ENCODE measurements around the gene ZNF341. TPM values are rescaled to one million over a fixed set of nuclear protein-coding genes. Genes with fewer than 3 reads are reported as not detected.

ZNF341 gene
- total and polyA plus RNA-seq, 2 experiments from 2014 or later: 2.3 to 2.8 TPM

DNA sequence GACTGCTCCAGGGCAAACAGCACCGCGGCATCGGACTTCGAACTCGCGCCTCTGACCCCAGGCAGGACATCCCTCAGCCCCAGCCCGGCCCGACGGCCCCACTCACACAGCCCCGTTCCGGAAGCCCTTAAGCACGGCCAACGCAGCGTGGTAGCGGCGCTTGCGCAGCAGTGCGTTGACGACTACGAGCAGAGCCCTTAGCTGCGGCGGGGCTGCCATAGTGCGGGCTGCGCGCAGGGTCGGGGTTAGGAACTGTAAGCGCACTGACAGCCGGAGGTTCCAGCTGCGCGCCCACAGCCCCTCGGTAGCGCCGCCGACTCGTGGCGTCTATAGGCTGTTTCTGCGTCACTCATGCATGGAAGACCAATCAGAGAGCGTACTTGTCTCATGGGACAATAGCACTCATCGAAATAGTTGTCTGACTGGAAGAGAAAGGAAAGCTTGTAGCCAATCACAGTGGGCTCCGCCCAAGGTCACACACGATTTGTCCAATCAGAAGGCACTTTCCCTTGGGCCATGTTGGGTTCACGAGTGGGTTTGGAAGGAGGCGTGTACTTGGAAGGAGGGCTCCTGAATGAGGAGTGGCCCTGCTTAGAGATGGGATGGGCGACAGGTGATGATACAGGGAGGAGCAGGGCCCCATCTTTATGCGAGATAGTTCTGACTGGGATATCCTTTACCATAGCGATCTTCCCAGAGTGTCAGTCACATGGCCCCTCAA is 11.6 kb upstream of the ZNF341 start, which contains the start of gene PXMP4:
PXMP4 (minus strand) TSS at position 322 of the 721 bp plus-strand sequence; CDS start at position 219, 103 bp downstream.
- Histone ChIP-seq H3K4me2 (ENCODE audit: unreplicated experiment) (peak within 1 kb of the TSS; percentile 64), H3K4me1 (ENCODE audit: insufficient read depth) (no peaks in the 10 kb centered on the region), H3K9me3 (ENCODE audit: low read depth) (no peaks in the 10 kb centered on the region), H3K27ac (peak within 1 kb of the TSS; percentile 33), H3K79me2 (ENCODE audit: insufficient read depth) (0 out of 2 replicates have a peak, but pooled peaks cover 8% of the 10 kb centered on the region), H3K9me2 (ENCODE audit: insufficient read depth) (no peaks in the 10 kb centered on the region), H3K27me3 (replicated peaks; ENCODE audit: insufficient read depth) (no peaks in the 10 kb centered on the region), H4K20me1 (ENCODE audit: insufficient read depth) (no peaks in the 10 kb centered on the region), H3K9ac (peak within 1 kb of the TSS; percentile 76), H3F3A (ENCODE audit: insufficient read depth) (no peaks in the 10 kb centered on the region), H3K4me3 (peak within 1 kb of the TSS; percentile 81), H3K36me3 (ENCODE audit: low read depth) (no peaks in the 10 kb centered on the region), H2AFZ (peak within 1 kb of the TSS; percentile 90)
- peak; percentile 98 for DNase-seq
- in situ Hi-C loops (cut with MboI): no loop called here
- 4% methylated on average over 45 to 46 of the region's 46 CpGs for WGBS, 2 experiments (ENCODE audit: low coverage in 1 of 2, low lambda C conversion rate in 2 of 2, missing lambda C conversion rate in 2 of 2)
- TF ChIP-seq EZH2phosphoT487 (IDR thresholded peaks at IDR 0.05; ENCODE audit: insufficient read depth, low read depth) (no peak), EZH2 (IDR thresholded peaks at IDR 0.05; ENCODE audit: insufficient read depth, poor library complexity, severe bottlenecking) (no peak)

DNA sequence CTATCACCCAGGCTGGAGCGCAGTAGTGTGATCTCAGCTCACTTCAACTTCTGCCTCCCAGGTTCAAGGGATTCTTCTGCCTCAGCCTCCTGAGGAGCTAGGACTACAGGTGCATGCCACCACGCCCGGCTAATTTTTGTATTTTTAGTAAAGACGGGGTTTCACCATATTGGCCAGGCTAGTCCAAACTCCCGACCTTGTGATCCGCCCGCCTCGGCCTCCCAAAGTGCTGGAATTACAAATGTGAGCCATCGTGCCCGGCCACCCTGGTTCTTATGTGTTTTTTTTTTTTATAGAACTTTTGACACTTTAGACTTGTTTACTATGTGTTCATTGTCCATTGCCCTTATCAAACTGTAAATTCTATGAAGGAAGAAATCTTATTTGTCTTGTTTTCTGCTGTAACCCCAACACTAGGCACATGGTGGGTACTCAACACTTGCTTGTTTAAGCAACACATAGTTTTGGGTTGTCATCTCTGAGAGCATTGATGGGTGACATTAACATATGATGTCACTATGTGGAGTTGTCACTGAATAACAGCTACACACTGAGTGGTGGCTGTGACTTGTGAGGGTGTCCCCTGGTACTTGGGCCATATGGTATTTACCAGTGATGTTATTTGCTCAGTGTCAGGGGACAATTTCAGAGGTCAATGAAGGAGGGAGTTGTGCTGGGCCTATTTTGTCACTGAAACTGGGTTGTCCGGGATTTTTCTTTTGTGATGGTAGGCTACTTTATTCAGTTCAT is 10.2 kb upstream of the ZNF341 start:
- in situ Hi-C loops (cut with MboI): no loop called here
- no peak for DNase-seq
- 89 to 90% methylated on average over 11 of the region's 11 CpGs for WGBS, 2 experiments (ENCODE audit: low coverage in 1 of 2, low lambda C conversion rate in 2 of 2, missing lambda C conversion rate in 2 of 2)

DNA sequence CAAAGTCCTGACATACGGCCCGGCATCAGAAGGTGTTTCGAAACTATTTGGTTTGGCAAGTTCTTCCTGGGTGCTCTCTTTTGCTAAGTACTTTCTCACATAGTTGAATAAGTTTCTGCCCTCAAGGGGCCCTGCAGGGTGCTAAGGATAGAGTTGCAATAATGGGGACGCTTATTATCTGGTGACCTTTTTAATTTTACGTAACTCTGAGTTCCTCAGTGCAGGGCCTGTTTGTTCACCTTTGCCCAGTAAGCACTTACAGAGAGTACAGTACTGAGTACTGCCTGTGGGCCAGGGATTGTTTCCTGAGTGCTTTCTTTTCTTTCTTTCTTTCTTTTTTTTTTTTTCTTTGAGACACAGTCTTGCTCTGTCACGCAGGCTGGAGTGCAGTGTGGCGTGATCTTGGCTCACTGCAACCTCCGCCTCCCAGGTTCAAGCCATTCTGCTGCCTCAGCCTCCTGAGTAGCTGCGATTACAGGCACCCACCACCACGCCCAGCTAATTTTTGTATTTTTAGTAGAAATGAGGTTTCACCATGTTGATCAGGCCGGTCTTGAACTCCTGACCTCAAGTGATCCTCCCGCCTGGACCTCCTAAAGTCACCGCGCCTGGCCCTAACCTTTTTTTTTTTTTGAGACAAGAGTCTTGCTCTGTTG is 7.2 kb upstream of the ZNF341 start:
- in situ Hi-C loops (cut with MboI): no loop called here
- no peaks in the 10 kb centered on the region for H3K27me3 ChIP-seq (replicated peaks; ENCODE audit: insufficient read depth)
- H3K4me2 ChIP-seq (ENCODE audit: unreplicated experiment): no peak overlapping the region
- no peaks in the 10 kb centered on the region for H4K20me1 ChIP-seq (ENCODE audit: insufficient read depth)
- no peaks in the 10 kb centered on the region for H3F3A ChIP-seq (ENCODE audit: insufficient read depth)
- H3K79me2 ChIP-seq (ENCODE audit: insufficient read depth): 0 out of 2 replicates have a peak, but pooled peaks cover under 1% of the 10 kb centered on the region
- no peaks in the 10 kb centered on the region for H3K36me3 ChIP-seq (ENCODE audit: low read depth)
- no peaks in the 10 kb centered on the region for H3K4me1 ChIP-seq (ENCODE audit: insufficient read depth)
- no peaks in the 10 kb centered on the region for H3K9me3 ChIP-seq (ENCODE audit: low read depth)
- H2AFZ ChIP-seq: no peak overlapping the region
- no peaks in the 10 kb centered on the region for H3K9me2 ChIP-seq (ENCODE audit: insufficient read depth)
- no peak for TF ChIP-seq EZH2 (IDR thresholded peaks at IDR 0.05; ENCODE audit: insufficient read depth, poor library complexity, severe bottlenecking)
- 83 to 84% methylated on average over 13 to 14 of the region's 14 CpGs for WGBS, 2 experiments (ENCODE audit: low coverage in 1 of 2, low lambda C conversion rate in 2 of 2, missing lambda C conversion rate in 2 of 2)
- no peak overlapping the region for H3K27ac ChIP-seq
- H3K4me3 ChIP-seq: no peak overlapping the region
- no peak for DNase-seq
- no peak overlapping the region for H3K9ac ChIP-seq

More for the DNA sequence above, 10.2 kb upstream of the ZNF341 start:
- no peaks in the 10 kb centered on the region for H3K4me1 ChIP-seq (ENCODE audit: insufficient read depth)
- no peaks in the 10 kb centered on the region for H3K27me3 ChIP-seq (replicated peaks; ENCODE audit: insufficient read depth)
- no peaks in the 10 kb centered on the region for H3K9me3 ChIP-seq (ENCODE audit: low read depth)
- H3K9me2 ChIP-seq (ENCODE audit: insufficient read depth): no peaks in the 10 kb centered on the region
- H3K79me2 ChIP-seq (ENCODE audit: insufficient read depth): 0 out of 2 replicates have a peak, but pooled peaks cover 8% of the 10 kb centered on the region
- H3K4me2 ChIP-seq (ENCODE audit: unreplicated experiment): no peak overlapping the region
- no peaks in the 10 kb centered on the region for H4K20me1 ChIP-seq (ENCODE audit: insufficient read depth)
- no peaks in the 10 kb centered on the region for H3F3A ChIP-seq (ENCODE audit: insufficient read depth)
- H3K9ac ChIP-seq: no peak overlapping the region
- H3K4me3 ChIP-seq: no peak overlapping the region
- H3K27ac ChIP-seq: no peak overlapping the region
- H3K36me3 ChIP-seq (ENCODE audit: low read depth): no peaks in the 10 kb centered on the region
- H2AFZ ChIP-seq: no peak overlapping the region
- TF ChIP-seq EZH2phosphoT487 (IDR thresholded peaks at IDR 0.05; ENCODE audit: insufficient read depth, low read depth): no peak
- TF ChIP-seq EZH2 (IDR thresholded peaks at IDR 0.05; ENCODE audit: insufficient read depth, poor library complexity, severe bottlenecking): no peak

DNA sequence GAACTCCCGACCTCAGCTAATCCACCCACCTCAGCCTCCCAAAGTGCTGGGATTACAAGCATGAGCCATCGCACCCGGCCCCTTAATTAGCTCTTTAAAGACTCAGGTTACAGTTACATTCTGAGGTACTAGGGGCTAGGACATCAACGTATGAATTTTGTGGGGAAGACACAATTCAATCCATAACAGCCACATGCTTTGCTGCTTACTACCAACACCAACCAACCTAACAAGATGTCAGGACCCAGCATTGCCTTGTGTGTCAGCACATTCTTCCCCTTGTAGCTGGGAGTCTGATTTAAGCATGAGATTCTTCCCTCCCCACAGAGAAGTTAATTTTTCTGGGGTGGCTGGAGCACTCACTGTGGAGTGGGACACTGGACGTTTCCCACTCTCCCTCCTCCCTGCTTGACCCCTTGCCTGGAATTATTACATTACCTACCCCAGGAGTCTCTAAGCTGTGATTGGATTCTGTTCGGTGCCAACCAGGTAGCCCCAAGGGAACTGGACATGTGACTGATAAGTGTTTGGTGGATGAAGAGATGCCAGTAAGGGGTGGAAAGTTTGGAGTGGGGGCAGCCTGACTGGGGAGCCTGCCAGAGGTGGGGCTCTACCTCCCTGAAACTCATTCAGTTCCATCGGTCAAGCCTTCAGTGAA is 6.1 kb upstream of the ZNF341 start:
- Histone ChIP-seq H3K79me2 (ENCODE audit: insufficient read depth) (no peaks in the 10 kb centered on the region), H3K27ac (no peak overlapping the region), H3F3A (ENCODE audit: insufficient read depth) (no peaks in the 10 kb centered on the region), H3K9me3 (ENCODE audit: low read depth) (no peaks in the 10 kb centered on the region), H3K36me3 (ENCODE audit: low read depth) (no peaks in the 10 kb centered on the region), H3K4me3 (no peak overlapping the region), H4K20me1 (ENCODE audit: insufficient read depth) (no peaks in the 10 kb centered on the region), H3K4me2 (ENCODE audit: unreplicated experiment) (no peak overlapping the region), H3K4me1 (ENCODE audit: insufficient read depth) (no peaks in the 10 kb centered on the region), H3K9ac (no peak overlapping the region), H2AFZ (no peak overlapping the region), H3K27me3 (replicated peaks; ENCODE audit: insufficient read depth) (no peaks in the 10 kb centered on the region), H3K9me2 (ENCODE audit: insufficient read depth) (no peaks in the 10 kb centered on the region)
- no peak for DNase-seq
- in situ Hi-C loops (cut with MboI): no loop called here
- WGBS, 2 experiments (ENCODE audit: low coverage in 1 of 2, low lambda C conversion rate in 2 of 2, missing lambda C conversion rate in 2 of 2): 65 to 72% methylated on average over 7 of the region's 7 CpGs
- TF ChIP-seq EZH2phosphoT487 (IDR thresholded peaks at IDR 0.05; ENCODE audit: insufficient read depth, low read depth): no peak
- TF ChIP-seq EZH2 (IDR thresholded peaks at IDR 0.05; ENCODE audit: insufficient read depth, poor library complexity, severe bottlenecking): no peak
